HG02970 (cell line): Measurements from ENCODE around the gene SUMF1.

Experiments used
- ATAC-seq: cut with Tn5 transposase; IDR thresholded peaks from one replicate; pipeline ENCODE4 v1.9.1; 2021; ENCODE audit warnings: mild to moderate bottlenecking, moderate library complexity, moderate number of reproducible peaks; ENCODE audit not compliant: unreplicated experiment, low FRiP score

Gene SUMF1

GRCh38 chr3:4313606-4314293, 153.3 kb downstream of the SUMF1 start:
- ATAC-seq: no peak

- no peak for ATAC-seq
These were observed 155.6 kb downstream of the SUMF1 start for GRCh38 chr3:4311496-4311895.
